DOHH2 (cell line): Measurements from ENCODE around the gene LRRC37A2.
"Not testable (repeated sequence)": the region's sequence is repeated elsewhere in the genome, so short reads cannot be mapped to it uniquely, and the experiment has no call there.

Experiments
- H3F3A ChIP-seq: fragments of 200-600 bp; sonication (generic), shearing (Covaris generic); 2 replicates; pipeline ENCODE4 v1.6.0; 2016; ENCODE audit warnings: antibody characterized with exemption, mild to moderate bottlenecking; ENCODE audit not compliant: control insufficient read depth, insufficient read depth
- H3K27ac ChIP-seq: fragments of 200-600 bp; sonication (generic); 2 replicates; pipeline ENCODE4 v1.5.1; 2014; ENCODE audit warnings: low read depth, mild to moderate bottlenecking, low read length, moderate library complexity
- H3K27me3 ChIP-seq: fragments of 200-600 bp; sonication (generic); 2 replicates; pipeline ENCODE4 v1.6.1; 2014; ENCODE audit warnings: mild to moderate bottlenecking, low read length, mixed read lengths; ENCODE audit not compliant: control insufficient read depth
- H3K36me3 ChIP-seq: fragments of 200-600 bp; sonication (generic); 2 replicates; pipeline ENCODE4 v1.6.1; 2014; ENCODE audit warnings: mild to moderate bottlenecking, low read length, moderate library complexity, mixed read lengths; ENCODE audit not compliant: control insufficient read depth
- H3K4me1 ChIP-seq: fragments of 200-600 bp; sonication (generic); 2 replicates; pipeline ENCODE4 v1.6.1; 2014; ENCODE audit warnings: mild to moderate bottlenecking, low read length, mixed read lengths; ENCODE audit not compliant: control insufficient read depth
- H3K4me2 ChIP-seq: fragments of 200-600 bp; sonication (generic); 2 replicates; pipeline ENCODE4 v1.6.0; 2014; ENCODE audit warnings: mild to moderate bottlenecking, low read length, moderate library complexity
- H3K4me3 ChIP-seq: fragments of 200-600 bp; sonication (generic); 2 replicates; pipeline ENCODE4 v1.5.1; 2014; ENCODE audit warnings: mild to moderate bottlenecking, low read length, mixed read lengths
- H3K79me2 ChIP-seq: fragments of 200-600 bp; sonication (generic); 2 replicates; pipeline ENCODE4 v1.6.1; 2014; ENCODE audit warnings: mild to moderate bottlenecking, low read length, mixed read lengths; ENCODE audit not compliant: control insufficient read depth
- H3K9me2 ChIP-seq: fragments of 200-600 bp; sonication (generic); replicated peaks from 2 replicates; pipeline ENCODE4 v1.6.1; 2014; ENCODE audit warnings: mild to moderate bottlenecking, low read length, mixed read lengths; ENCODE audit not compliant: control insufficient read depth
- H3K9me3 ChIP-seq: fragments of 200-600 bp; sonication (generic); 2 replicates; pipeline ENCODE4 v1.6.1; 2014; ENCODE audit warnings: antibody characterized with exemption, low read length, mixed read lengths; ENCODE audit not compliant: control insufficient read depth, insufficient read depth
- H4K20me1 ChIP-seq: fragments of 200-600 bp; sonication (generic); 2 replicates; pipeline ENCODE4 v1.6.0; 2014; ENCODE audit warnings: low read depth, mild to moderate bottlenecking, antibody characterized with exemption, low read length, moderate library complexity; ENCODE audit not compliant: control insufficient read depth, insufficient read depth

LRRC37A2 gene

GRCh38 chr17:46505896-46506295, 6.4 kb upstream of the LRRC37A2 start:
- H3K79me2 ChIP-seq, result peaks cover 18% of the 10 kb centered on the region
- H3K27ac ChIP-seq, H4K20me1 ChIP-seq, H3F3A ChIP-seq, H3K36me3 ChIP-seq, H3K9me3 ChIP-seq, H3K4me3 ChIP-seq, H3K27me3 ChIP-seq, H3K4me1 ChIP-seq, H3K4me2 ChIP-seq, H3K9me2 ChIP-seq: not testable (repeated sequence)

GRCh38 chr17:46534716-46535115, 22.4 kb downstream of the LRRC37A2 start:
- not testable (repeated sequence) for H3K4me3 ChIP-seq, H3K79me2 ChIP-seq, H3K9me3 ChIP-seq, H3K4me2 ChIP-seq, H3K9me2 ChIP-seq, H3K4me1 ChIP-seq, H3K27ac ChIP-seq, H4K20me1 ChIP-seq, H3K27me3 ChIP-seq, H3K36me3 ChIP-seq, H3F3A ChIP-seq

GRCh38 chr17:46548607-46549006, 36.3 kb downstream of the LRRC37A2 start:
- H3K4me3 ChIP-seq, result not testable (repeated sequence)

GRCh38 chr17:46559155-46559554, 46.9 kb downstream of the LRRC37A2 start:
- not testable (repeated sequence) for H3K4me3 ChIP-seq, H3K9me2 ChIP-seq, H3K4me2 ChIP-seq, H3K27ac ChIP-seq, H3F3A ChIP-seq, H3K4me1 ChIP-seq, H3K9me3 ChIP-seq, H4K20me1 ChIP-seq, H3K79me2 ChIP-seq, H3K27me3 ChIP-seq, H3K36me3 ChIP-seq

More at GRCh38 chr17:46548607-46549006, 36.3 kb downstream of the LRRC37A2 start:
- H3K36me3 ChIP-seq, H3K4me2 ChIP-seq, H3K4me1 ChIP-seq, H3K9me2 ChIP-seq, H4K20me1 ChIP-seq, H3K27ac ChIP-seq, H3K27me3 ChIP-seq, H3K79me2 ChIP-seq, H3F3A ChIP-seq, H3K9me3 ChIP-seq: not testable (repeated sequence)

- not testable (repeated sequence) for H3K27ac ChIP-seq, H3K4me3 ChIP-seq, H3K27me3 ChIP-seq, H3K9me3 ChIP-seq, H3K36me3 ChIP-seq, H3K4me2 ChIP-seq, H3F3A ChIP-seq, H3K4me1 ChIP-seq, H4K20me1 ChIP-seq, H3K79me2 ChIP-seq, H3K9me2 ChIP-seq
These were observed 47.8 kb downstream of the LRRC37A2 start for GRCh38 chr17:46560048-46560447.

GRCh38 chr17:46566284-46566683, 54.0 kb downstream of the LRRC37A2 start:
- not testable (repeated sequence) for H3K36me3 ChIP-seq, H3K4me1 ChIP-seq, H3K27me3 ChIP-seq, H3K4me3 ChIP-seq, H3K9me3 ChIP-seq, H4K20me1 ChIP-seq, H3F3A ChIP-seq, H3K79me2 ChIP-seq, H3K4me2 ChIP-seq, H3K9me2 ChIP-seq, H3K27ac ChIP-seq

- H3K27ac ChIP-seq, H4K20me1 ChIP-seq, H3F3A ChIP-seq, H3K36me3 ChIP-seq, H3K4me3 ChIP-seq, H3K4me1 ChIP-seq, H3K9me3 ChIP-seq, H3K9me2 ChIP-seq, H3K4me2 ChIP-seq, H3K27me3 ChIP-seq, H3K79me2 ChIP-seq: not testable (repeated sequence)
These were observed 54.7 kb downstream of the LRRC37A2 start for GRCh38 chr17:46566980-46567379.

- not testable (repeated sequence) for H3K9me3 ChIP-seq, H3K4me2 ChIP-seq, H3K36me3 ChIP-seq, H3K27me3 ChIP-seq, H3K27ac ChIP-seq, H3K4me1 ChIP-seq, H3K4me3 ChIP-seq, H3K9me2 ChIP-seq, H3F3A ChIP-seq, H3K79me2 ChIP-seq, H4K20me1 ChIP-seq
These were observed 59.5 kb downstream of the LRRC37A2 start for GRCh38 chr17:46571796-46572195.
